Endodermal cell (in vitro differentiated cells): ENCODE results near the gene OR10H5. TPM values are rescaled to one million over a fixed set of nuclear protein-coding genes. Genes with fewer than 3 reads are reported as not detected.
"Not testable (repeated sequence)": the region's sequence is repeated elsewhere in the genome, so short reads cannot be mapped to it uniquely, and the experiment has no call there.

ENCODE experiments used
- DNase-seq: peaks from one replicate; pipeline ENCODE4 v3.0.0-alpha.2; 2017
- H3K27ac ChIP-seq: 2 replicates; pipeline ENCODE4 v1.5.1; 2013; ENCODE audit warnings: mild to moderate bottlenecking, low read depth, low read length, moderate library complexity
- H3K27me3 ChIP-seq: 2 replicates; pipeline ENCODE4 v1.6.1; 2013; ENCODE audit warnings: mild to moderate bottlenecking, low read length, moderate library complexity; ENCODE audit not compliant: insufficient read depth, control insufficient read depth, poor library complexity, severe bottlenecking
- H3K36me3 ChIP-seq: 2 replicates; pipeline ENCODE4 v1.7.0; 2013; ENCODE audit warnings: mild to moderate bottlenecking, low read length, moderate library complexity; ENCODE audit not compliant: control insufficient read depth, insufficient read depth
- H3K4me1 ChIP-seq: one replicate; pipeline ENCODE4 v1.7.0; 2013; ENCODE audit warnings: low read length; ENCODE audit not compliant: control insufficient read depth, insufficient read depth
- H3K4me3 ChIP-seq: 2 replicates; pipeline ENCODE4 v1.5.1; 2013; ENCODE audit warnings: mild to moderate bottlenecking, low read length, moderate library complexity
- H3K9ac ChIP-seq: 2 replicates; pipeline ENCODE4 v1.6.1; 2013; ENCODE audit warnings: mild to moderate bottlenecking, low read length, moderate library complexity; ENCODE audit not compliant: poor library complexity, severe bottlenecking; ENCODE audit errors: extremely low read depth
- H3K9me3 ChIP-seq: 2 replicates; pipeline ENCODE4 v1.6.1; 2013; ENCODE audit warnings: mild to moderate bottlenecking, low read length, moderate library complexity; ENCODE audit not compliant: control insufficient read depth
- H3K27ac Mint-ChIP-seq: 2 replicates; pipeline ENCODE4 v1.8.0; 2020; ENCODE audit warnings: mixed read lengths
- H3K27me3 Mint-ChIP-seq: 2 replicates; pipeline ENCODE4 v1.8.0; 2021; ENCODE audit warnings: mild to moderate bottlenecking, mixed read lengths; ENCODE audit not compliant: insufficient read depth
- H3K36me3 Mint-ChIP-seq: 2 replicates; pipeline ENCODE4 v1.8.0; 2020; ENCODE audit warnings: low read depth, mixed read lengths
- H3K4me1 Mint-ChIP-seq: 2 replicates; pipeline ENCODE4 v1.8.0; 2020; ENCODE audit warnings: mixed read lengths
- H3K4me3 Mint-ChIP-seq: 2 replicates; pipeline ENCODE4 v1.8.0; 2020; ENCODE audit warnings: mild to moderate bottlenecking, moderate library complexity, mixed read lengths
- H3K9me3 Mint-ChIP-seq: 2 replicates; pipeline ENCODE4 v1.8.0; 2020; ENCODE audit warnings: mild to moderate bottlenecking, mixed read lengths
- WGBS, 2 experiments: methylation state at CpG; one replicate each; pipeline versions ENCODE4 v1.1.5 to v1.1.7; 2013; ENCODE audit warnings: missing lambda C conversion rate in 2 of 2, mixed read lengths in 1 of 2; ENCODE audit not compliant: insufficient coverage in 1 of 2, insufficient read length in 1 of 2; 5-methylcytosine and 5-hydroxymethylcytosine counted together
- total RNA-seq, 2 donors: library from RNA; stranded (reverse); fragmentation: NEBNext Ultra II Directional in 1 of 2; extraction: Animal tissue kit (Norgen Biotek cat#: 25700) in 1 of 2; gene quantifications; 2 replicates in 1 of 2; 3 replicates in 1 of 2; pipeline ENCODE4 v1.2.1, GENCODE V29; 2021
- TF ChIP-seq, protein P1 (sequence below): fragments of 200-600 bp; sonication (generic); conservative IDR thresholded peaks from 2 replicates; pipeline ENCODE4 v1.5.0; 2021; ENCODE audit warnings: antibody characterized with exemption, mild to moderate bottlenecking

The OR10H5 gene
- total RNA-seq, 2 donors from 2014 or later, result not detected

DNA sequence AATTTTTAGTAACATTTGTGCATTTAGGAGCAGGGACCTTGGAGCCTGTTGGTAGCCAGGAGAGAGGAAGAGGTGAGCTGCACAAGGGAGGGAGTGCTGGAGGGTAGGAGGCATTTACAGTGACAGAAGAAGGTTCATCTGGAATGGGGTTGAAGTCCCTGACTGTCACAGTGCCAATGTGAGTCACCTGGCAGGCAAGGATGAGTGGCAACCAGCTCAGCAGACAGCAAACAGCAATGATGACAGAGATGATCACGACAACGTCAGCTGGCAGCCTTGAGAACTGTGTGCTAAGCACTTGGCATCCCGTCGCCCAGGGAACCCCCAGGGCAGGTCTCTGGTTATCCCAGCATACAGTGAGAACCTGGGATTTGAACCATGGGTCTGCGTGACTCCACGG lies 2.6 kb downstream of the OR10H5 start:
- Histone ChIP-seq H3K9ac (no peak overlapping the region), H3K9me3 (peaks cover 31% of the 10 kb centered on the region), H3K27ac (no peak overlapping the region), H3K36me3 (no peaks in the 10 kb centered on the region), H3K4me1 (no peaks in the 10 kb centered on the region), H3K4me3 (no peak overlapping the region), H3K27me3 (no peaks in the 10 kb centered on the region)
- H3K4me3 Mint-ChIP-seq, result no peak overlapping the region
- TF ChIP-seq, protein P1, sequence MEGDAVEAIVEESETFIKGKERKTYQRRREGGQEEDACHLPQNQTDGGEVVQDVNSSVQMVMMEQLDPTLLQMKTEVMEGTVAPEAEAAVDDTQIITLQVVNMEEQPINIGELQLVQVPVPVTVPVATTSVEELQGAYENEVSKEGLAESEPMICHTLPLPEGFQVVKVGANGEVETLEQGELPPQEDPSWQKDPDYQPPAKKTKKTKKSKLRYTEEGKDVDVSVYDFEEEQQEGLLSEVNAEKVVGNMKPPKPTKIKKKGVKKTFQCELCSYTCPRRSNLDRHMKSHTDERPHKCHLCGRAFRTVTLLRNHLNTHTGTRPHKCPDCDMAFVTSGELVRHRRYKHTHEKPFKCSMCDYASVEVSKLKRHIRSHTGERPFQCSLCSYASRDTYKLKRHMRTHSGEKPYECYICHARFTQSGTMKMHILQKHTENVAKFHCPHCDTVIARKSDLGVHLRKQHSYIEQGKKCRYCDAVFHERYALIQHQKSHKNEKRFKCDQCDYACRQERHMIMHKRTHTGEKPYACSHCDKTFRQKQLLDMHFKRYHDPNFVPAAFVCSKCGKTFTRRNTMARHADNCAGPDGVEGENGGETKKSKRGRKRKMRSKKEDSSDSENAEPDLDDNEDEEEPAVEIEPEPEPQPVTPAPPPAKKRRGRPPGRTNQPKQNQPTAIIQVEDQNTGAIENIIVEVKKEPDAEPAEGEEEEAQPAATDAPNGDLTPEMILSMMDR, result no peak
- no peaks in the 10 kb centered on the region for H3K4me1 Mint-ChIP-seq
- no peaks in the 10 kb centered on the region for H3K27me3 Mint-ChIP-seq
- WGBS, 2 experiments, result 66 to 69% methylated on average over 6 of the region's 6 CpGs
- H3K27ac Mint-ChIP-seq, result no peak overlapping the region
- no peaks in the 10 kb centered on the region for H3K36me3 Mint-ChIP-seq
- no peak for DNase-seq
- H3K9me3 Mint-ChIP-seq, result peaks cover 90% of the 10 kb centered on the region

- not testable (repeated sequence) for DNase-seq, H3K36me3 ChIP-seq, H3K27ac ChIP-seq, H3K36me3 Mint-ChIP-seq, H3K4me3 Mint-ChIP-seq, H3K9ac ChIP-seq, H3K27me3 Mint-ChIP-seq, H3K4me1 Mint-ChIP-seq, H3K4me1 ChIP-seq, H3K27me3 ChIP-seq, H3K4me3 ChIP-seq, H3K27ac Mint-ChIP-seq
- peaks cover 59% of the 10 kb centered on the region for H3K9me3 ChIP-seq
- WGBS, 2 experiments, result 82% methylated on average over 16 of the region's 18 CpGs; no CpG with 5 or more reads in 1 of the 2 experiments
- peaks cover 89% of the 10 kb centered on the region for H3K9me3 Mint-ChIP-seq
Measured at GRCh38 chr19:15794279-15794678, 6.8 kb downstream of the OR10H5 start.

DNA sequence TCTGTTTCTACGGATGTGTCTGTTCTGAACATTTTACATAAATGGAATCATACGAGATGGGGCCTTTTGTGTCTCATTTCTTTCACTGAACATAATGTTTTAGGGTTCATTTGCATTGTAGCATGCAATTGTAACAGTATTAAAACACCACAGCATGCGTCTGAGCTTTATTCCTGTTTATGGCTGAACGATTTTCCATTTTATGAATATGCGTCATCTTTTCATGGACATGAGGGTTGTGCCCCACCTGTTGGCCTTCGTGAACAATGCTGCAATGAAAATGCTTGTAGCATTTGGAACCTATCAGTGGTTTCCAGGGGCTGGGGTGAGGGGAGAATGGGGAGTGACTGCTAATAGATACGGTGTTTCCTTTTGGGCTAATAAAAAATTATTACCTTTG lies 22.9 kb downstream of the OR10H5 start:
- Mint-ChIP-seq H3K4me1 (no peaks in the 10 kb centered on the region), H3K4me3 (no peak overlapping the region), H3K27ac (no peak overlapping the region), H3K9me3 (peaks cover 92% of the 10 kb centered on the region), H3K27me3 (no peaks in the 10 kb centered on the region), H3K36me3 (no peaks in the 10 kb centered on the region)
- no peak for DNase-seq
- H3K36me3 ChIP-seq, result no peaks in the 10 kb centered on the region
- H3K27ac ChIP-seq, result no peak overlapping the region
- H3K27me3 ChIP-seq, result no peaks in the 10 kb centered on the region
- H3K4me1 ChIP-seq, result no peaks in the 10 kb centered on the region
- no peak overlapping the region for H3K4me3 ChIP-seq
- H3K9me3 ChIP-seq, result peaks cover 38% of the 10 kb centered on the region
- no peak overlapping the region for H3K9ac ChIP-seq
- TF ChIP-seq, protein P1, result no peak
- 72% methylated on average over 6 to 7 of the region's 7 CpGs for WGBS, 2 experiments

DNA sequence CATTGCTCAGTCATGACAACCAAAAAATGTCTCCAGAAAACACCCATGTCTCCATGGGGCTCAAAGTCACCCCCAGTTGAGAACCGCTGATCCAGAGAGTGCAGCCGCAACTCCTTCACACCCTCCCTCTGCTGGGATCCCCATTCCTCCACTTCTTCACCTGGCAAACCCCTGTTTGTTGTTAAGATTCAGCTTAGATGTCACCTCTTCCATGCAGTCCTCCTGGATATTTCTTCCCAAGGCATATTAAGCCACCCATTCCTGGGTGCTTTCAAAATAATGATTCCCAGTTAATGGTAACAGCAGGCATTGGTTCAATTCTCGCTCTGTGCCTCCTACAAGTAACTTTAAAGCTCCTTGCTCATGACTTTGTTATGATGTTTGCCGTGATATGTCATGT lies 24.0 kb downstream of the OR10H5 start:
- H3K9me3 Mint-ChIP-seq, result peaks cover 92% of the 10 kb centered on the region
- Histone ChIP-seq H3K27ac (no peak overlapping the region), H3K36me3 (no peaks in the 10 kb centered on the region), H3K9me3 (peaks cover 28% of the 10 kb centered on the region), H3K9ac (no peak overlapping the region), H3K4me3 (no peak overlapping the region), H3K27me3 (no peaks in the 10 kb centered on the region), H3K4me1 (no peaks in the 10 kb centered on the region)
- no peak overlapping the region for H3K4me3 Mint-ChIP-seq
- no peaks in the 10 kb centered on the region for H3K4me1 Mint-ChIP-seq
- DNase-seq, result no peak
- no peaks in the 10 kb centered on the region for H3K27me3 Mint-ChIP-seq
- 45 to 77% methylated on average over 3 to 4 of the region's 4 CpGs for WGBS, 2 experiments
- no peak overlapping the region for H3K27ac Mint-ChIP-seq
- H3K36me3 Mint-ChIP-seq, result no peaks in the 10 kb centered on the region
- TF ChIP-seq, protein P1, result no peak
